GM19455 (cell line): Measurements from ENCODE around the gene SNCAIP.

Experiments
- ATAC-seq: cut with Tn5 transposase; IDR thresholded peaks from one replicate; pipeline ENCODE4 v1.9.1; 2021; ENCODE audit not compliant: unreplicated experiment

The SNCAIP gene

GRCh38 chr5:122420537-122421236 is 108.7 kb downstream of the SNCAIP start:
- ATAC-seq, result no peak

- peak; percentile 76 for ATAC-seq
Observed at GRCh38 chr5:122421374-122422079, 109.5 kb downstream of the SNCAIP start.

GRCh38 chr5:122423221-122423620 is 111.2 kb downstream of the SNCAIP start:
- ATAC-seq, result no peak

- ATAC-seq, result no peak
Observed at GRCh38 chr5:122424132-122424531, 112.1 kb downstream of the SNCAIP start.

GRCh38 chr5:122426301-122426700 is 114.3 kb downstream of the SNCAIP start:
- no peak for ATAC-seq

GRCh38 chr5:122427621-122428020 is 115.6 kb downstream of the SNCAIP start:
- no peak for ATAC-seq

GRCh38 chr5:122429545-122430318 is 117.7 kb downstream of the SNCAIP start:
- ATAC-seq, result no peak

GRCh38 chr5:122430319-122430586 is 118.2 kb downstream of the SNCAIP start:
- no peak for ATAC-seq

GRCh38 chr5:122431298-122431697 is 119.3 kb downstream of the SNCAIP start:
- no peak for ATAC-seq

GRCh38 chr5:122434205-122434970 is 122.4 kb downstream of the SNCAIP start:
- ATAC-seq, result no peak

- ATAC-seq, result no peak
Observed at GRCh38 chr5:122435234-122435633, 123.2 kb downstream of the SNCAIP start.

GRCh38 chr5:122435761-122436160 is 123.7 kb downstream of the SNCAIP start:
- ATAC-seq, result no peak

- ATAC-seq, result no peak
Observed at GRCh38 chr5:122436615-122437014, 124.6 kb downstream of the SNCAIP start.

- no peak for ATAC-seq
Observed at GRCh38 chr5:122439645-122440044, 127.6 kb downstream of the SNCAIP start.

GRCh38 chr5:122442938-122443337 is 130.9 kb downstream of the SNCAIP start:
- ATAC-seq, result no peak

GRCh38 chr5:122444411-122444810 is 132.4 kb downstream of the SNCAIP start:
- no peak for ATAC-seq

GRCh38 chr5:122445070-122445469 is 133.0 kb downstream of the SNCAIP start:
- ATAC-seq, result no peak

- ATAC-seq, result no peak
Observed at GRCh38 chr5:122447072-122447471, 135.0 kb downstream of the SNCAIP start.

GRCh38 chr5:122447879-122448278 is 135.8 kb downstream of the SNCAIP start:
- ATAC-seq, result no peak

GRCh38 chr5:122454541-122454940 is 142.5 kb downstream of the SNCAIP start:
- no peak for ATAC-seq

- no peak for ATAC-seq
Observed at GRCh38 chr5:122455939-122456338, 143.9 kb downstream of the SNCAIP start.
